Mesenchymal stem cell (in vitro differentiated cells and primary cell): ENCODE measurements around the gene ZNF197.
A peak's percentile ranks its signal among the peaks of the same experiment; 100 is the strongest.

Experiments
- DNase-seq: peaks from one replicate; pipeline ENCODE4 v3.0.0-alpha.2; 2013
- H2AFZ ChIP-seq: one replicate; pipeline ENCODE4 v1.6.1; 2013; ENCODE audit warnings: low read depth, mild to moderate bottlenecking, control low read depth, inconsistent platforms, low read length, moderate library complexity
- H2AK5ac ChIP-seq: 2 replicates; pipeline ENCODE4 v1.6.1; 2013; ENCODE audit warnings: low read length, moderate library complexity, mild to moderate bottlenecking, inconsistent platforms; ENCODE audit not compliant: severe bottlenecking
- H2BK120ac ChIP-seq: one replicate; pipeline ENCODE4 v1.6.1; 2013; ENCODE audit warnings: low read depth, mild to moderate bottlenecking, inconsistent platforms, low read length, moderate library complexity
- H2BK12ac ChIP-seq, 2 experiments: one replicate each; pipeline ENCODE4 v1.6.1; 2013; ENCODE audit warnings: inconsistent platforms in 2 of 2, low read length in 2 of 2, mild to moderate bottlenecking in 2 of 2, moderate library complexity in 2 of 2, control low read depth in 1 of 2
- H2BK15ac ChIP-seq: one replicate; pipeline ENCODE4 v1.6.1; 2013; ENCODE audit warnings: mild to moderate bottlenecking, low read depth, inconsistent platforms; ENCODE audit not compliant: poor library complexity, severe bottlenecking
- H2BK5ac ChIP-seq: 2 replicates; pipeline ENCODE4 v1.6.1; 2013; ENCODE audit warnings: low read depth, mild to moderate bottlenecking, low read length, control low read depth, inconsistent platforms; ENCODE audit not compliant: poor library complexity, severe bottlenecking
- H3K14ac ChIP-seq, 2 experiments: one replicate each; pipeline ENCODE4 v1.6.1; 2013; ENCODE audit warnings: inconsistent platforms in 2 of 2, low read length in 2 of 2, control low read depth in 1 of 2, mild to moderate bottlenecking in 1 of 2, moderate library complexity in 1 of 2
- H3K18ac ChIP-seq, 2 experiments: one replicate each; pipeline ENCODE4 v1.6.1; 2013; ENCODE audit warnings: inconsistent platforms in 2 of 2, low read length in 2 of 2, control low read depth in 1 of 2, low read depth in 1 of 2, mild to moderate bottlenecking in 1 of 2
- H3K23ac ChIP-seq, 2 experiments: one replicate each; pipeline ENCODE4 v1.6.1; 2013; ENCODE audit warnings: inconsistent platforms in 2 of 2, low read length in 2 of 2, mild to moderate bottlenecking in 2 of 2, moderate library complexity in 2 of 2, control low read depth in 1 of 2
- H3K27ac ChIP-seq: 2 replicates; pipeline ENCODE4 v1.5.1; 2013; ENCODE audit warnings: mild to moderate bottlenecking, moderate library complexity, low read length, control low read depth, inconsistent platforms; ENCODE audit not compliant: poor library complexity, severe bottlenecking
- H3K27me3 ChIP-seq, 2 experiments: 2 replicates each; pipeline versions ENCODE4 v1.6.1 to v1.7.0; 2013; ENCODE audit warnings: low read length in 2 of 2, mild to moderate bottlenecking in 2 of 2, moderate library complexity in 2 of 2, control low read depth in 1 of 2, inconsistent platforms in 1 of 2; ENCODE audit not compliant: control insufficient read depth in 1 of 2, insufficient read depth in 1 of 2
- H3K36me3 ChIP-seq, 2 experiments: 2 replicates each; pipeline versions ENCODE4 v1.6.1 to v1.7.0; 2013; ENCODE audit warnings: low read length in 2 of 2, control low read depth in 1 of 2, inconsistent platforms in 1 of 2, low read depth in 1 of 2, mild to moderate bottlenecking in 1 of 2; ENCODE audit not compliant: insufficient read depth in 2 of 2, control insufficient read depth in 1 of 2
- H3K4ac ChIP-seq, 2 experiments: one replicate each; pipeline ENCODE4 v1.6.1; 2013; ENCODE audit warnings: inconsistent platforms in 2 of 2, low read length in 2 of 2, mild to moderate bottlenecking in 2 of 2, moderate library complexity in 2 of 2, control low read depth in 1 of 2, low read depth in 1 of 2
- H3K4me1 ChIP-seq: 2 replicates; pipeline ENCODE4 v1.6.1; 2013; ENCODE audit warnings: low read depth, low read length, control low read depth; ENCODE audit not compliant: control insufficient read depth, insufficient read depth
- H3K4me2 ChIP-seq: 2 replicates; pipeline ENCODE4 v1.6.1; 2013; ENCODE audit warnings: low read length, mild to moderate bottlenecking, inconsistent platforms; ENCODE audit not compliant: poor library complexity, severe bottlenecking
- H3K4me3 ChIP-seq, 2 experiments: 2 replicates each; pipeline versions ENCODE4 v1.5.1 to v1.7.0; 2013; ENCODE audit warnings: low read length in 2 of 2, mild to moderate bottlenecking in 2 of 2, control low read depth in 1 of 2, low read depth in 1 of 2; ENCODE audit not compliant: insufficient read depth in 1 of 2
- H3K79me1 ChIP-seq: replicated peaks from 2 replicates; pipeline ENCODE4 v1.6.1; 2013; ENCODE audit warnings: mild to moderate bottlenecking, control low read depth, low read length, inconsistent platforms; ENCODE audit not compliant: poor library complexity, severe bottlenecking
- H3K9ac ChIP-seq: 2 replicates; pipeline ENCODE4 v1.7.0; 2013; ENCODE audit warnings: mild to moderate bottlenecking, low read length, moderate library complexity
- H3K9me3 ChIP-seq: 2 replicates; pipeline ENCODE4 v1.7.0; 2013; ENCODE audit warnings: mild to moderate bottlenecking, low read length; ENCODE audit not compliant: control insufficient read depth
- H4K8ac ChIP-seq: one replicate; pipeline ENCODE4 v1.6.1; 2013; ENCODE audit warnings: inconsistent platforms, mild to moderate bottlenecking, low read length, moderate library complexity
- H4K91ac ChIP-seq: one replicate; pipeline ENCODE4 v1.6.1; 2013; ENCODE audit warnings: mild to moderate bottlenecking, low read length, inconsistent platforms
- WGBS: methylation state at CpG from one replicate; pipeline ENCODE4 v1.1.7; 2013; ENCODE audit warnings: mixed read lengths; 5-methylcytosine and 5-hydroxymethylcytosine counted together

ZNF197 gene

DNA sequence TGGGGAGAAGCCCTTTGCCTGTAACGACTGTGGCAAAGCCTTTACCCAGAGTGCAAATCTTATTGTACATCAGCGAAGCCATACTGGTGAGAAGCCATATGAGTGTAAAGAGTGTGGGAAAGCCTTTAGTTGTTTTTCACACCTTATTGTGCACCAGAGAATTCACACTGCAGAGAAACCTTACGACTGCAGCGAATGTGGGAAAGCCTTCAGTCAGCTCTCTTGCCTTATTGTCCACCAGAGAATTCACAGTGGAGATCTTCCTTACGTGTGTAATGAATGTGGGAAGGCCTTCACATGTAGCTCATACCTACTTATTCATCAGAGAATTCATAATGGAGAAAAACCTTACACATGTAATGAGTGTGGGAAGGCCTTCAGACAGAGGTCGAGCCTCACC, 34.6 kb downstream of the ZNF197 start:
- Histone ChIP-seq H3K27me3 (no peaks in the 10 kb centered on the region), H3K36me3 (peaks cover 45 to 73% of the 10 kb centered on the region in 2 experiments), H2BK120ac (no peak overlapping the region), H3K14ac (no peak overlapping the region), H4K8ac (no peak overlapping the region), H4K91ac (no peak overlapping the region), H2BK12ac (no peak overlapping the region), H3K4me1 (no peaks in the 10 kb centered on the region), H3K4me3 (peak overlapping the region in 1 of 2 experiments; percentile 59), H3K4me2 (no peak overlapping the region), H3K9ac (no peak overlapping the region), H3K9me3 (peaks cover 74% of the 10 kb centered on the region), H2BK15ac (no peak overlapping the region), H3K23ac (no peak overlapping the region), H2AFZ (no peak overlapping the region), H3K27ac (no peak overlapping the region), H3K4ac (no peak overlapping the region), H3K18ac (no peak overlapping the region), H2BK5ac (no peak overlapping the region), H2AK5ac (no peak overlapping the region), H3K79me1 (peaks cover 23% of the 10 kb centered on the region)
- whole genome bisulfite sequencing: 100% methylated on average over 6 of the region's 6 CpGs
- no peak for DNase-seq

DNA sequence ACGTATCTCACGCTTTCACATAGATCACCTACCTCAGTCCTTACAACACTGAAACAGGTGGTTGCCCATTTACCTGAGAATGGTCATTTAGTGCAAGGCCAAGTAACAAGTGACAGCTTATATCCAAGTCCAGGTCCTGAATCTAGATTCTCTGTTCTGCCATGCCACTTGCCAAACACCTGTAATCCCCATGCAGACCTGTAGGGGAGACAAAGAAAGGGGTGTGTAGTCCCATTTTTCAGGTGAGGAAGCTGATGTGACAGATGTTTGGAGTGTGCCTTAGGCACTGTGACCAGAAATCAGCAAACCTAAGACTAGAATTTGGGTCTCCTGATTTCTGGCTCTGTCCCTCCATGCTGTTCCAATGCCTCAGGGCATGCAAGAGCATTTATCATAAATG, 36.4 kb downstream of the ZNF197 start:
- Histone ChIP-seq H4K91ac (no peak overlapping the region), H2AFZ (no peak overlapping the region), H2BK5ac (no peak overlapping the region), H3K27ac (no peak overlapping the region), H3K4me3 (no peak overlapping the region), H3K4me2 (no peak overlapping the region), H3K9ac (no peak overlapping the region), H3K23ac (no peak overlapping the region), H4K8ac (no peak overlapping the region), H2AK5ac (no peak overlapping the region), H2BK15ac (no peak overlapping the region), H2BK120ac (no peak overlapping the region), H3K36me3 (peaks cover 42 to 59% of the 10 kb centered on the region in 2 experiments), H3K18ac (no peak overlapping the region), H2BK12ac (no peak overlapping the region), H3K4me1 (no peaks in the 10 kb centered on the region), H3K79me1 (peaks cover 18% of the 10 kb centered on the region), H3K27me3 (no peaks in the 10 kb centered on the region), H3K4ac (no peak overlapping the region), H3K9me3 (peaks cover 72% of the 10 kb centered on the region), H3K14ac (no peak overlapping the region)
- WGBS: 100% methylated on average over 2 of the region's 2 CpGs
- DNase-seq: no peak

DNA sequence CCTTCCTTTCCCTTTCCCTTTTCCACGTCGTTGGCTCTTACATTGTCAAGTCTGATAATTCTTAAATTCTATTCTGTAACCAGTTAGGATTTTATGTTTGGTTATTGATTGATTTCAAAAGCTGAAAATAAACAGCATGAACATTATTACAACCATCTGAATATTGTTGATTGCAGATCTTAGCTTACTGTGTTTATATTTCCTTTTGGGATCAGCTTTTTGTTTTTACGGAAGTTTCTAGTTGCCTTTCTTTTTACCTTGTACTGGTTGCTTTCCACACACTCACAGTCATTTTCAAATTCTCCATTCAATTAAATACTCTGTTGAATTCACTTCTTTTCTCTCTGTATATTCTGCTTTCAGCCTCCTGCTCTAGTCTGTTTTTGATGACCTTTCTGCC, 40.3 kb downstream of the ZNF197 start:
- H4K91ac ChIP-seq: no peak overlapping the region
- H3K9me3 ChIP-seq: peaks cover 35% of the 10 kb centered on the region
- peaks cover 3% of the 10 kb centered on the region for H3K79me1 ChIP-seq
- no peaks in the 10 kb centered on the region for H3K27me3 ChIP-seq
- no peak overlapping the region for H4K8ac ChIP-seq
- H2BK15ac ChIP-seq: no peak overlapping the region
- no peak overlapping the region for H3K14ac ChIP-seq
- H3K4me1 ChIP-seq: no peaks in the 10 kb centered on the region
- no peak overlapping the region for H3K4me2 ChIP-seq
- no peak overlapping the region for H3K18ac ChIP-seq
- H3K4me3 ChIP-seq: no peak overlapping the region
- no peak overlapping the region for H2BK120ac ChIP-seq
- H3K23ac ChIP-seq: no peak overlapping the region
- peaks cover 9 to 20% of the 10 kb centered on the region in 2 experiments for H3K36me3 ChIP-seq
- H3K4ac ChIP-seq: no peak overlapping the region
- H2AFZ ChIP-seq: no peak overlapping the region
- no peak overlapping the region for H2BK12ac ChIP-seq
- no peak overlapping the region for H3K9ac ChIP-seq
- H2AK5ac ChIP-seq: no peak overlapping the region
- 97% methylated on average over 1 of the region's 3 CpGs for WGBS
- no peak for DNase-seq
- no peak overlapping the region for H2BK5ac ChIP-seq
- no peak overlapping the region for H3K27ac ChIP-seq

DNA sequence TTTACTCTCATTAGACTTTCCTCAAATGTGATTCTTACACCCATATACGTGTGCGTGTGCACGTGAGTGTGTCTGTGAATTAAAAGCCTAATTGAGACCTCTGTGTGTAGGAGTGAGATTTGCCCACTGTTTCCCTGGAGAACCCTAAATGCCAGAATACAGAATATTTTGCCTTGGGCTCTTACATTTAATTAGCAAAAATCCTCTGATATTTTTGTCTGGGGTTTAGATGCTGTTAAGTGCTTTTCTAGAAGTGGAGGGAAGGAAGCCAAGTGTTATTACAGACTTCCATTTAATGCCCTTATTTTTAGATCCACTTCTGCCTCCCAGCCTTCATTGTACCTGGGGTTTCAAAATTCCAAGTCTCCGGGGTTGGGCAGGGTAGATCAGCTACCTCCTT, 41.5 kb downstream of the ZNF197 start:
- 98% methylated on average over 3 of the region's 4 CpGs for WGBS
- no peak overlapping the region for H3K18ac ChIP-seq
- H3K9me3 ChIP-seq: peaks cover 23% of the 10 kb centered on the region
- no peak overlapping the region for H3K14ac ChIP-seq
- H3K4me2 ChIP-seq: no peak overlapping the region
- no peaks in the 10 kb centered on the region for H3K27me3 ChIP-seq
- no peak overlapping the region for H2BK15ac ChIP-seq
- H3K23ac ChIP-seq: no peak overlapping the region
- DNase-seq: no peak
- H4K91ac ChIP-seq: no peak overlapping the region
- no peak overlapping the region for H3K9ac ChIP-seq
- H2AK5ac ChIP-seq: no peak overlapping the region
- H2BK120ac ChIP-seq: no peak overlapping the region
- H2BK12ac ChIP-seq: no peak overlapping the region
- no peaks in the 10 kb centered on the region for H3K4me1 ChIP-seq
- peaks cover 1% of the 10 kb centered on the region for H3K79me1 ChIP-seq
- H3K36me3 ChIP-seq: peaks cover 1 to 8% of the 10 kb centered on the region in 2 experiments
- no peak overlapping the region for H2AFZ ChIP-seq
- H3K27ac ChIP-seq: no peak overlapping the region
- H3K4me3 ChIP-seq: no peak overlapping the region
- no peak overlapping the region for H2BK5ac ChIP-seq
- H4K8ac ChIP-seq: no peak overlapping the region
- H3K4ac ChIP-seq: no peak overlapping the region
